ENCODE results near the gene RNF19B.

Gene RNF19B

DNA sequence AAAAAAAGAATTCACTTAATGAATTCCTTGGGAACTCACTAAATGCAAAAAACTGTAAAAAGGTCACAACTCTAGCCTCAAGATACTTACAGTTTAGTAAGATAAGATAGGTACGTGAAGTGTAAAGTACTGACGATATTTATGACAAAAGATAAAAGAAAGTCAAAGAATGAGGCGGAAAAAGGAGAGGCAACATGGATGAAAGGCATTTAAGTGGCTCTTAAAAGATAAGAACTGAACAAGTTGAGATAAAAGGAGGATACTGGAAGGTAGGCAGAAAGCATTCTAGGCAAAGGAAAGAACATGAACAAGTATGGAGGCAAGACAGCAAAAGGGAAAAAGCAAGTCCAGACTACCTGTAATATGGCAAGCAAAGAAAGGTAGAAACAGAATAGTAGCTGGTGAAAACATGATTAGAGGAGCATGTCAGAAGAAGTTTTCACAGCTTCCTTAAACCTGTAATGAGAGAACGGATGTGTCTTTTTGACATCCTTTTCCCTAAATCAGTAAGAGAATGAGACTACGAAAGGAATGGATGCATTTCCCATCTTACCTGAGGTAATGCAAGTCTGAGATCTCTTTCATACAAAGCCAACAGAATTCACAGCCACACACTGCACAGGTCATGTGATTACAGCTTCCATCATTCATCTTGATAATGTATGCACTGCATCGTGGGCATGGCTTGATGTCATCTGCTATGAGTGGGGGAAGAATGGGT is 16.8 kb downstream of the RNF19B start:
- TF ChIP-seq YY1 (IDR thresholded peaks at IDR 0.05; ENCODE audit: low read depth) (no peak), TAF1 (IDR thresholded peaks at IDR 0.05; ENCODE audit: low read depth) (no peak), EGR1 (IDR thresholded peaks at IDR 0.05) (no peak), NFIC (IDR thresholded peaks at IDR 0.05) (no peak), TEAD4 (IDR thresholded peaks at IDR 0.05) (no peak), ZBTB7A (IDR thresholded peaks at IDR 0.05; ENCODE audit: low read depth) (no peak), TCF12 (IDR thresholded peaks at IDR 0.05; ENCODE audit: low read depth) (no peak), FOXM1 (IDR thresholded peaks at IDR 0.05; ENCODE audit: borderline replicate concordance, low read depth) (no peak)
- TF ChIP-seq, protein P1, sequence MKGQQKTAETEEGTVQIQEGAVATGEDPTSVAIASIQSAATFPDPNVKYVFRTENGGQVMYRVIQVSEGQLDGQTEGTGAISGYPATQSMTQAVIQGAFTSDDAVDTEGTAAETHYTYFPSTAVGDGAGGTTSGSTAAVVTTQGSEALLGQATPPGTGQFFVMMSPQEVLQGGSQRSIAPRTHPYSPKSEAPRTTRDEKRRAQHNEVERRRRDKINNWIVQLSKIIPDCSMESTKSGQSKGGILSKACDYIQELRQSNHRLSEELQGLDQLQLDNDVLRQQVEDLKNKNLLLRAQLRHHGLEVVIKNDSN (IDR thresholded peaks at IDR 0.05) = peak; percentile 10; the same call in 1 of the 2 replicates

DNA sequence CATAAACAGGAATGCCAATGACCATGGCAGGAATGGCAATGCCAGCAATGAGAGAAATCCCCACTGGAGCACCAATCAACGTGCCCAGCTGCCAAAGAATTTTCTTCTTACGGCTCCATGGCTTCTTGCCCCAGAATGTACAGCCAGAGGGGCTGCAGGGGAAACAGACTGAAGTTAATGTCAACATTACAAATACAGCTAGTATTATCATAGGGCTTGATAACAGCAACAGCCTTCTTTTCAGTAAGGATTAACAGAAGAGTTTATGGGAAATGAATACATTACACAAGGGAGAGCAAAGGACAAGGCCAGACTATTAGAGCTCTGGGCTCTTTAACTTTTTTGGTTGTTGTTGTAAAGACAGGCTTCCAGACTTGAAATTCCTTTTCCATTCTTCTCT is 18.2 kb downstream of the RNF19B start:
- TF ChIP-seq, protein P2, sequence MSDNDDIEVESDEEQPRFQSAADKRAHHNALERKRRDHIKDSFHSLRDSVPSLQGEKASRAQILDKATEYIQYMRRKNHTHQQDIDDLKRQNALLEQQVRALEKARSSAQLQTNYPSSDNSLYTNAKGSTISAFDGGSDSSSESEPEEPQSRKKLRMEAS (IDR thresholded peaks at IDR 0.05) = no peak
- TF ChIP-seq, protein P3, sequence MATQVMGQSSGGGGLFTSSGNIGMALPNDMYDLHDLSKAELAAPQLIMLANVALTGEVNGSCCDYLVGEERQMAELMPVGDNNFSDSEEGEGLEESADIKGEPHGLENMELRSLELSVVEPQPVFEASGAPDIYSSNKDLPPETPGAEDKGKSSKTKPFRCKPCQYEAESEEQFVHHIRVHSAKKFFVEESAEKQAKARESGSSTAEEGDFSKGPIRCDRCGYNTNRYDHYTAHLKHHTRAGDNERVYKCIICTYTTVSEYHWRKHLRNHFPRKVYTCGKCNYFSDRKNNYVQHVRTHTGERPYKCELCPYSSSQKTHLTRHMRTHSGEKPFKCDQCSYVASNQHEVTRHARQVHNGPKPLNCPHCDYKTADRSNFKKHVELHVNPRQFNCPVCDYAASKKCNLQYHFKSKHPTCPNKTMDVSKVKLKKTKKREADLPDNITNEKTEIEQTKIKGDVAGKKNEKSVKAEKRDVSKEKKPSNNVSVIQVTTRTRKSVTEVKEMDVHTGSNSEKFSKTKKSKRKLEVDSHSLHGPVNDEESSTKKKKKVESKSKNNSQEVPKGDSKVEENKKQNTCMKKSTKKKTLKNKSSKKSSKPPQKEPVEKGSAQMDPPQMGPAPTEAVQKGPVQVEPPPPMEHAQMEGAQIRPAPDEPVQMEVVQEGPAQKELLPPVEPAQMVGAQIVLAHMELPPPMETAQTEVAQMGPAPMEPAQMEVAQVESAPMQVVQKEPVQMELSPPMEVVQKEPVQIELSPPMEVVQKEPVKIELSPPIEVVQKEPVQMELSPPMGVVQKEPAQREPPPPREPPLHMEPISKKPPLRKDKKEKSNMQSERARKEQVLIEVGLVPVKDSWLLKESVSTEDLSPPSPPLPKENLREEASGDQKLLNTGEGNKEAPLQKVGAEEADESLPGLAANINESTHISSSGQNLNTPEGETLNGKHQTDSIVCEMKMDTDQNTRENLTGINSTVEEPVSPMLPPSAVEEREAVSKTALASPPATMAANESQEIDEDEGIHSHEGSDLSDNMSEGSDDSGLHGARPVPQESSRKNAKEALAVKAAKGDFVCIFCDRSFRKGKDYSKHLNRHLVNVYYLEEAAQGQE (IDR thresholded peaks at IDR 0.05; ENCODE audit: low read depth) = no peak
- no peak for TF ChIP-seq CEBPB (IDR thresholded peaks at IDR 0.05)
- no peak for TF ChIP-seq TAF1 (IDR thresholded peaks at IDR 0.05; ENCODE audit: low read depth)
- no peak for TF ChIP-seq EP300 (IDR thresholded peaks at IDR 0.05; ENCODE audit: borderline replicate concordance)
- TF ChIP-seq, protein P1 (IDR thresholded peaks at IDR 0.05) = no peak
- TF ChIP-seq RAD21 (IDR thresholded peaks at IDR 0.05; ENCODE audit: low read depth) = no peak
- no peak for TF ChIP-seq EGR1 (IDR thresholded peaks at IDR 0.05)
- no peak for TF ChIP-seq ZBTB7A (IDR thresholded peaks at IDR 0.05; ENCODE audit: low read depth)
- no peak for TF ChIP-seq FOXM1 (IDR thresholded peaks at IDR 0.05; ENCODE audit: borderline replicate concordance, low read depth)
- TF ChIP-seq CREB1 (IDR thresholded peaks at IDR 0.05; ENCODE audit: low read depth) = no peak
- no peak for TF ChIP-seq YY1 (IDR thresholded peaks at IDR 0.05; ENCODE audit: low read depth)
- TF ChIP-seq NFIC (IDR thresholded peaks at IDR 0.05) = no peak
- no peak for TF ChIP-seq TEAD4 (IDR thresholded peaks at IDR 0.05)
- TF ChIP-seq TCF12 (IDR thresholded peaks at IDR 0.05; ENCODE audit: low read depth) = no peak

GRCh38 chr1:32944180-32944579 is 20.4 kb downstream of the RNF19B start:
- TF ChIP-seq, protein P3 (IDR thresholded peaks at IDR 0.05; ENCODE audit: low read depth) = no peak
- TF ChIP-seq ZBTB7A (IDR thresholded peaks at IDR 0.05; ENCODE audit: low read depth) (no peak), EP300 (IDR thresholded peaks at IDR 0.05; ENCODE audit: borderline replicate concordance) (no peak), CREB1 (IDR thresholded peaks at IDR 0.05; ENCODE audit: low read depth) (no peak), FOXM1 (IDR thresholded peaks at IDR 0.05; ENCODE audit: borderline replicate concordance, low read depth) (no peak), RAD21 (IDR thresholded peaks at IDR 0.05; ENCODE audit: low read depth) (no peak), NFIC (IDR thresholded peaks at IDR 0.05) (no peak)
- TF ChIP-seq, protein P2 (IDR thresholded peaks at IDR 0.05) = no peak

- TF ChIP-seq CEBPB (IDR thresholded peaks at IDR 0.05) (no peak), YY1 (IDR thresholded peaks at IDR 0.05; ENCODE audit: low read depth) (no peak), EP300 (IDR thresholded peaks at IDR 0.05; ENCODE audit: borderline replicate concordance) (no peak), FOXM1 (IDR thresholded peaks at IDR 0.05; ENCODE audit: borderline replicate concordance, low read depth) (no peak), ZBTB7A (IDR thresholded peaks at IDR 0.05; ENCODE audit: low read depth) (no peak), TEAD4 (IDR thresholded peaks at IDR 0.05) (no peak), TAF1 (IDR thresholded peaks at IDR 0.05; ENCODE audit: low read depth) (no peak), TCF12 (IDR thresholded peaks at IDR 0.05; ENCODE audit: low read depth) (no peak), NFIC (IDR thresholded peaks at IDR 0.05) (no peak), CREB1 (IDR thresholded peaks at IDR 0.05; ENCODE audit: low read depth) (no peak), RAD21 (IDR thresholded peaks at IDR 0.05; ENCODE audit: low read depth) (no peak)
- TF ChIP-seq, protein P3 (IDR thresholded peaks at IDR 0.05; ENCODE audit: low read depth) = no peak
- TF ChIP-seq, protein P1 (IDR thresholded peaks at IDR 0.05) = no peak
Measured at GRCh38 chr1:32939655-32940371, 24.8 kb downstream of the RNF19B start.
